Stimulated activated CD8-positive, alpha-beta memory T cell treated with anti-CD3 and anti-CD28 coated beads, Interleukin-4, amount 100 ng/mL, for 1 hour (primary cell): ENCODE data around the gene C12orf42.
"Not testable (repeated sequence)": the region's sequence is repeated elsewhere in the genome, so short reads cannot be mapped to it uniquely, and the experiment has no call there.

Experiments used
- DNase-seq, 2 donors: peaks; one replicate each; pipeline ENCODE4 v3.0.0-alpha.2; 2020; ENCODE audit warnings: low read depth in 2 of 2, low spot score in 1 of 2

C12orf42 gene

GRCh38 chr12:103498990-103499389 lies 3.2 kb upstream of the C12orf42 start:
- no peak for DNase-seq

GRCh38 chr12:103494734-103495468 lies 867 bp downstream of the C12orf42 start:
- no peak for DNase-seq

- no peak for DNase-seq
Measured at GRCh38 chr12:103494051-103494733, 1.6 kb downstream of the C12orf42 start.

- no peak for DNase-seq
Measured at GRCh38 chr12:103493199-103493598, 2.6 kb downstream of the C12orf42 start.

- no peak for DNase-seq
Measured at GRCh38 chr12:103482365-103482764, 13.4 kb downstream of the C12orf42 start.

GRCh38 chr12:103475073-103475472 lies 20.7 kb downstream of the C12orf42 start:
- no peak for DNase-seq

GRCh38 chr12:103470664-103471063 lies 25.1 kb downstream of the C12orf42 start:
- DNase-seq, result no peak

GRCh38 chr12:103469719-103470118 lies 26.0 kb downstream of the C12orf42 start:
- no peak for DNase-seq

GRCh38 chr12:103468837-103469236 lies 26.9 kb downstream of the C12orf42 start:
- DNase-seq, result no peak

- no peak for DNase-seq
Measured at GRCh38 chr12:103462675-103463074, 33.1 kb downstream of the C12orf42 start.

GRCh38 chr12:103457471-103457870 lies 38.3 kb downstream of the C12orf42 start:
- DNase-seq, result no peak

GRCh38 chr12:103456006-103456405 lies 39.8 kb downstream of the C12orf42 start:
- DNase-seq, result no peak

GRCh38 chr12:103455020-103455763 lies 40.6 kb downstream of the C12orf42 start:
- DNase-seq, result no peak

GRCh38 chr12:103444983-103445382 lies 50.8 kb downstream of the C12orf42 start:
- DNase-seq, result no peak

- DNase-seq, result no peak
Measured at GRCh38 chr12:103442822-103443221, 52.9 kb downstream of the C12orf42 start.

GRCh38 chr12:103442182-103442555 lies 53.6 kb downstream of the C12orf42 start:
- DNase-seq, result no peak

GRCh38 chr12:103441437-103442181 lies 54.2 kb downstream of the C12orf42 start:
- no peak for DNase-seq

GRCh38 chr12:103434165-103435105 lies 61.3 kb downstream of the C12orf42 start:
- not testable (repeated sequence) for DNase-seq

- no peak for DNase-seq
Measured at GRCh38 chr12:103431950-103432349, 63.8 kb downstream of the C12orf42 start.

GRCh38 chr12:103431387-103431786 lies 64.4 kb downstream of the C12orf42 start:
- DNase-seq, result no peak
